Tibial artery (tissue), 4 donors: ENCODE data around the gene SECISBP2L.
"Not testable (repeated sequence)": the region's sequence is repeated elsewhere in the genome, so short reads cannot be mapped to it uniquely, and the experiment has no call there.

Experiments used
- DNase-seq, 2 donors: peaks; one replicate each; pipeline ENCODE4 v3.0.0-alpha.2; 2019
- H3K27ac ChIP-seq, 2 donors: fragments of 200-600 bp; sonication (generic) in 1 of 2; 1 replicate in 1 of 2; 2 replicates in 1 of 2; pipeline ENCODE4 v1.5.1; 2018 to 2019; ENCODE audit warnings: mild to moderate bottlenecking in 1 of 2
- H3K27me3 ChIP-seq, 2 donors: fragments of 200-600 bp; sonication (generic) in 1 of 2; one replicate each; pipeline versions ENCODE4 v1.5.1 to v1.6.0; 2016 to 2019
- H3K36me3 ChIP-seq, 3 donors: fragments of 200-600 bp; sonication (generic) in 2 of 3; one replicate each; pipeline ENCODE4 v1.5.1; 2016 to 2019; ENCODE audit warnings: mild to moderate bottlenecking in 2 of 3
- H3K4me1 ChIP-seq, 4 donors: fragments of 200-600 bp; sonication (generic) in 2 of 4; 1 replicate in 3 of 4; 2 replicates in 1 of 4; pipeline ENCODE4 v1.5.1; 2016 to 2019
- H3K4me3 ChIP-seq, 2 donors: fragments of 200-600 bp; sonication (generic) in 1 of 2; 1 replicate in 1 of 2; 2 replicates in 1 of 2; pipeline ENCODE4 v1.5.1; 2018 to 2019; ENCODE audit warnings: mild to moderate bottlenecking in 2 of 2
- H3K9me3 ChIP-seq, 3 donors: fragments of 200-600 bp; sonication (generic) in 1 of 3; one replicate each; pipeline ENCODE4 v1.5.1; 2016 to 2019
- intact Hi-C: fragments of 100-400 bp; cut with DNase I; formaldehyde crosslinking; loops from one replicate; pipeline ENCODE4 v1.15.0; 2023; ENCODE audit warnings: low total_unique reads
- TF ChIP-seq, protein P1 (sequence below), 2 experiments: fragments of 200-600 bp in 1 of 2; fragments of 450-650 bp in 1 of 2; IDR thresholded peaks; one replicate each; pipeline ENCODE4 v1.5.1; 2017 to 2019; ENCODE audit warnings: antibody characterized with exemption in 2 of 2, mild to moderate bottlenecking in 1 of 2, moderate library complexity in 1 of 2

Gene SECISBP2L

GRCh38 chr15:49084285-49084570, 38.0 kb upstream of the SECISBP2L start:
- Histone ChIP-seq H3K27ac (no peak overlapping the region), H3K4me3 (no peak overlapping the region), H3K4me1 (no peaks in the 10 kb centered on the region), H3K9me3 (no peaks in the 10 kb centered on the region), H3K27me3 (no peaks in the 10 kb centered on the region), H3K36me3 (no peaks in the 10 kb centered on the region)
- DNase-seq, result no peak
- TF ChIP-seq, protein P1, sequence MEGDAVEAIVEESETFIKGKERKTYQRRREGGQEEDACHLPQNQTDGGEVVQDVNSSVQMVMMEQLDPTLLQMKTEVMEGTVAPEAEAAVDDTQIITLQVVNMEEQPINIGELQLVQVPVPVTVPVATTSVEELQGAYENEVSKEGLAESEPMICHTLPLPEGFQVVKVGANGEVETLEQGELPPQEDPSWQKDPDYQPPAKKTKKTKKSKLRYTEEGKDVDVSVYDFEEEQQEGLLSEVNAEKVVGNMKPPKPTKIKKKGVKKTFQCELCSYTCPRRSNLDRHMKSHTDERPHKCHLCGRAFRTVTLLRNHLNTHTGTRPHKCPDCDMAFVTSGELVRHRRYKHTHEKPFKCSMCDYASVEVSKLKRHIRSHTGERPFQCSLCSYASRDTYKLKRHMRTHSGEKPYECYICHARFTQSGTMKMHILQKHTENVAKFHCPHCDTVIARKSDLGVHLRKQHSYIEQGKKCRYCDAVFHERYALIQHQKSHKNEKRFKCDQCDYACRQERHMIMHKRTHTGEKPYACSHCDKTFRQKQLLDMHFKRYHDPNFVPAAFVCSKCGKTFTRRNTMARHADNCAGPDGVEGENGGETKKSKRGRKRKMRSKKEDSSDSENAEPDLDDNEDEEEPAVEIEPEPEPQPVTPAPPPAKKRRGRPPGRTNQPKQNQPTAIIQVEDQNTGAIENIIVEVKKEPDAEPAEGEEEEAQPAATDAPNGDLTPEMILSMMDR (IDR thresholded peaks at IDR 0.05), result no peak
- intact Hi-C loops, result no loop called here

- Histone ChIP-seq H3K27ac (no peak overlapping the region), H3K27me3 (no peaks in the 10 kb centered on the region), H3K4me1 (no peaks in the 10 kb centered on the region), H3K36me3 (no peaks in the 10 kb centered on the region), H3K4me3 (no peak overlapping the region), H3K9me3 (no peaks in the 10 kb centered on the region)
- no peak for DNase-seq
- intact Hi-C loops, result no loop called here
- TF ChIP-seq, protein P1 (IDR thresholded peaks at IDR 0.05), result no peak
Observed at GRCh38 chr15:49083401-49084284, 37.4 kb upstream of the SECISBP2L start.

GRCh38 chr15:49082960-49083359, 36.7 kb upstream of the SECISBP2L start:
- intact Hi-C loops, result no loop called here
- no peaks in the 10 kb centered on the region for H3K9me3 ChIP-seq
- TF ChIP-seq, protein P1 (IDR thresholded peaks at IDR 0.05), result no peak
- H3K27me3 ChIP-seq, result no peaks in the 10 kb centered on the region
- no peaks in the 10 kb centered on the region for H3K36me3 ChIP-seq
- no peak overlapping the region for H3K4me3 ChIP-seq
- DNase-seq, result no peak
- no peaks in the 10 kb centered on the region for H3K4me1 ChIP-seq
- H3K27ac ChIP-seq, result no peak overlapping the region

GRCh38 chr15:49079340-49080039, 33.2 kb upstream of the SECISBP2L start:
- DNase-seq, result no peak
- H3K4me1 ChIP-seq, result no peaks in the 10 kb centered on the region
- no peak overlapping the region for H3K4me3 ChIP-seq
- H3K36me3 ChIP-seq, result no peaks in the 10 kb centered on the region
- intact Hi-C loops, result no loop called here
- no peaks in the 10 kb centered on the region for H3K9me3 ChIP-seq
- no peaks in the 10 kb centered on the region for H3K27me3 ChIP-seq
- H3K27ac ChIP-seq, result no peak overlapping the region
- TF ChIP-seq, protein P1 (IDR thresholded peaks at IDR 0.05), result no peak

GRCh38 chr15:49075881-49076280, 29.6 kb upstream of the SECISBP2L start:
- no peak overlapping the region for H3K27ac ChIP-seq
- no peak overlapping the region for H3K4me3 ChIP-seq
- no peaks in the 10 kb centered on the region for H3K4me1 ChIP-seq
- H3K27me3 ChIP-seq, result no peaks in the 10 kb centered on the region
- DNase-seq, result no peak
- intact Hi-C loops, result no loop called here
- TF ChIP-seq, protein P1 (IDR thresholded peaks at IDR 0.05), result no peak
- H3K9me3 ChIP-seq, result no peaks in the 10 kb centered on the region
- no peaks in the 10 kb centered on the region for H3K36me3 ChIP-seq

DNA sequence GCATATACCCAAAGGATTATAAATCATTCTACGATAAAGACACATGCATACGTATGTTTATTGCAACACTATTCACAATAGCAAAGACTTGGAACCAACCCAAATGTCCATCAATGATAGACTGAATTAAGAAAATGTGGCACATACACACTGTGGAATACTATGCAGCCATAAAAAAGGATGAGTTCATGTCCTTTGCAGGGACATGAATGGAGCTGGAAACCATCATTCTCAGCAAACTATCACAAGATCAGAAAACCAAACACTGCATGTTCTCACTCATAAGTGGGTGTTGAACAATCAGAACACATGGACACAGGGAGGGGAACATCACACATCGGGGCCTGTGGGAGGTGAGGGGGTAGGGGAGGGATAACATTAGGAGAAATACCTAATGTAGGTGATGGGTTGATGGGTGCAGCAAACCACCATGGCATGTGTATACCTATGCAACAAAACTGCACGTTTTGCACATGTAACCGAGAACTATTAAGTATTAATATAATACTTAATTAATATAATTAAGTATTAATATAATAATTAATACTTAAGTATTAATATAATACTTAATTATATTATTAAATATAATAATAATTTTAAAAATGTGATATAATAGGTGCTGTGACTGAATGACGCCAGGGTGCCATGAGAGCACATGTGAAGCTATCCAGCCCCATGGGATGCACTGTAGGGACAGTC, 28.5 kb upstream of the SECISBP2L start:
- H3K27me3 ChIP-seq, H3K4me1 ChIP-seq, H3K27ac ChIP-seq, intact Hi-C loops, H3K4me3 ChIP-seq, H3K9me3 ChIP-seq, H3K36me3 ChIP-seq, DNase-seq: not testable (repeated sequence)
